ENCODE data around the gene GFAP.
"Not testable (repeated sequence)": the region's sequence is repeated elsewhere in the genome, so short reads cannot be mapped to it uniquely, and the experiment has no call there.

Gene GFAP

GRCh38 chr17:44915321-44915726 is at the start of gene GFAP:
TSS of gene GFAP (minus strand) at chr17:44915500. CDS start at chr17:44915486, 14 bp downstream.
- in situ Hi-C loops (cut with HindIII; ENCODE audit: low pct_ligation_motif_present, low pct_unique_long_range_greater_than_20kb, low sequenced_read_pairs), result no loop called here
- DNase-seq, result no peak

- in situ Hi-C loops (cut with HindIII; ENCODE audit: low pct_ligation_motif_present, low pct_unique_long_range_greater_than_20kb, low sequenced_read_pairs), result no loop called here
Observed at GRCh38 chr17:44961921-44962350, 46.6 kb upstream of the GFAP start.

DNA sequence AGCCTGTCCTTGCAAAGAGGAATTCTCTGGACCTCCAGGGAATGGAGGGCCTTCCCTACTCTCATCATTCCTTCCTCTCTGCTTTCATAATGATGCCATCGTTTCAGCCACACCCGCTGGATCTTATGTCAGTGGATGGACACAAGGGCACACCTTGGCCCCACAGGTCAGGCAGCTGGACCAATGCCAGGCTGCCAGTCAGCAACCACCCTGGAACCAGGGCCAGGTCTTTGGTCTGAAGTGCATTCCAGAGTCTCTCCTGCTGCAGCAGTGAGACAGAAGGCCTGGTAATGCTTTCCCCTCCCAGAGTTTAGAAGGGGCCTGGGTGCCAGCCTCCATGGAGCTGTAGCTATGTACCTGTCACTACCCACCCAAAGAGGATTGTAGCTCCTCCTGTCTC is 45.4 kb upstream of the GFAP start:
- DNase-seq, result no peak
- in situ Hi-C loops (cut with HindIII; ENCODE audit: low pct_ligation_motif_present, low pct_unique_long_range_greater_than_20kb, low sequenced_read_pairs), result no loop called here

More at GRCh38 chr17:44961921-44962350, 46.6 kb upstream of the GFAP start:
- no peak for DNase-seq

DNA sequence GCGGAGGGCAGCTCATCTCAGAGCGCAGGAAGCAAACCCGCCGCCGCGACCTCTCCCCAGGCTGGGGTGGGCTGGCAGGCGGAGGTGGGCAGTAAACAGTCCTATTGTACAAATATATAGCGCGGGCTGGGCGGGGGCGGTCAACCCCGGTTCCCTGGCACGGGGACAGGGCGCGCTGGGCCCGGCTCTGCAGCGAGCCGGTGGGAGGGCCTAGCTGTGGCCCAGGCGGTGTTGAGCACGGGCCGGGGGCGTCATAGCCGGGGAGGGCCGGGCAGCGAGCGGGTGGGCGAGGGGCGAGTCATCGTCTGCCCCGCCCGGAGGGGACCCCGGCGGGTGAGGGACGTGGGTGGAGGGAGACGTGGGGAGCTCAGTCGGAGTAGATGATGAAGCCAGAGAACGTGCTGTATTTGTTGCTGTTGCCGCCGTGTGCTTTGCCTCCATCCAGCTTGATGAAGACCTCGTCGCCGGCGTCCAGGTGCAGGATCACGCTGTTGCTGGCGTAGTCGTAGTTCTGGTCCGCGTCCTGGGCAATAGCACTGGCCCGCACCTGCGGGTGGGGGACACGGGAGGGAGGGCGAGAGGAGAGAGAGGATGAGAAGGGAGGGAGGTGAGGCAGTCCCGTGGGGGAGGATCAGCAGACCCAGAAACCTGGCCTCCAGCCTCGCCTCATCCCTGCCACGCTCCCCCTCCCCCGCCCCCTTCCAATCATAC is 44.7 kb upstream of the GFAP start:
- no peak for DNase-seq
- in situ Hi-C loops (cut with HindIII; ENCODE audit: low pct_ligation_motif_present, low pct_unique_long_range_greater_than_20kb, low sequenced_read_pairs), result no loop called here

- in situ Hi-C loops (cut with HindIII; ENCODE audit: low pct_ligation_motif_present, low pct_unique_long_range_greater_than_20kb, low sequenced_read_pairs), result no loop called here
- DNase-seq, result no peak
Observed at GRCh38 chr17:44956998-44957981, 42.0 kb upstream of the GFAP start.

- in situ Hi-C loops (cut with HindIII; ENCODE audit: low pct_ligation_motif_present, low pct_unique_long_range_greater_than_20kb, low sequenced_read_pairs), result no loop called here
- DNase-seq, result no peak
Observed at GRCh38 chr17:44955674-44956425, 40.5 kb upstream of the GFAP start.

GRCh38 chr17:44952946-44953475 is 37.7 kb upstream of the GFAP start:
- in situ Hi-C loops (cut with HindIII; ENCODE audit: low pct_ligation_motif_present, low pct_unique_long_range_greater_than_20kb, low sequenced_read_pairs), result no loop called here
- no peak for DNase-seq

DNA sequence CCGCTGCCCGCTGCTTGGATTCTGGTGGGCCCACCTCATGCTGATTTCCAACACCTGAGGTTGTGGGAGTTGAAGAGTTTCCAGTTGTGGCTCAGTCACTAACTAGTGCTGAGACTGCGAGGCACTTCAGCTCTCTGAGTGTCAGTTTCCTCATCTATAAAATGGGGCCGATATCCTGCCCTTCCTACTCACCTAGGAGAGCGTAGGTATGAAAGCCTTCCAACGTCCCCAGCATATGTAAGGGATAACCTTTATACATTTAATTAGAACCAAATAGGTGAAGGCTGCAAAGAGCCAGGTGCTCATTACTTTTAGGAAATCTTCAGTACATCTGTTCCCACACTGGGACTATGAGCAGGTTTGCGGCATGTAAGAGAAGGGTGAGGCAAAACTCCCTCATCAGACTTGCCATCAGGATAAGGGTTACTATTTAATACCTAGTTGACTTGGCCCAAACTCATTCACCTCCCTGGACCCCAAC is 33.1 kb upstream of the GFAP start:
- in situ Hi-C loops (cut with HindIII; ENCODE audit: low pct_ligation_motif_present, low pct_unique_long_range_greater_than_20kb, low sequenced_read_pairs), result no loop called here
- DNase-seq, result no peak

GRCh38 chr17:44947461-44948314 is 32.4 kb upstream of the GFAP start, which contains the start of gene KIF18B:
TSS of gene KIF18B (minus strand) at chr17:44947773. CDS start at chr17:44936344, 11,429 bp downstream.
- in situ Hi-C loops (cut with HindIII; ENCODE audit: low pct_ligation_motif_present, low pct_unique_long_range_greater_than_20kb, low sequenced_read_pairs), result no loop called here
- DNase-seq, result peak; percentile 97

DNA sequence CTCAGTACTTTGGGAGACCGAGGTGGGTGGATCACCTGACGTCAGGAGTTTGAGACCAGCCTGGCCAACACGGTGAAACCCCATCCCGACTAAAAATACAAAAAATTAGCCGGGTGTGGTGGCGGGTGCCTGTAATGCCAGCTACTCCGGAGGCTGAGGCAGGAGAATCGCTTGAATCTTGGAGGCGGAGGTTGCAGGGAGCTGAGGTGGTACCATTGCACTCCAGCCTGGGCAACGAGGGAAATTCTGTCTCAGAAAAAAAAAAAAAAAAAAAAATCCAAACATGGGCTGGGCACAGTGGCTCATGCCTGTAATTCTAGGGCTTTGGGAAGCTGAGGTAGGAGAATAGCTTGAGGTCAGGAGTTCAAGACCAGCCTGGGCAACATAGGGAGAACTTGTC is 30.4 kb upstream of the GFAP start:
- in situ Hi-C loops (cut with HindIII; ENCODE audit: low pct_ligation_motif_present, low pct_unique_long_range_greater_than_20kb, low sequenced_read_pairs); DNase-seq: not testable (repeated sequence)

GRCh38 chr17:44942456-44942855 is 27.2 kb upstream of the GFAP start:
- in situ Hi-C loops (cut with HindIII; ENCODE audit: low pct_ligation_motif_present, low pct_unique_long_range_greater_than_20kb, low sequenced_read_pairs), result no loop called here
- DNase-seq, result no peak

- DNase-seq, result peak; percentile 38
- in situ Hi-C loops (cut with HindIII; ENCODE audit: low pct_ligation_motif_present, low pct_unique_long_range_greater_than_20kb, low sequenced_read_pairs), result no loop called here
Observed at GRCh38 chr17:44941712-44942331, 26.5 kb upstream of the GFAP start.

GRCh38 chr17:44940768-44941167 is 25.5 kb upstream of the GFAP start:
- in situ Hi-C loops (cut with HindIII; ENCODE audit: low pct_ligation_motif_present, low pct_unique_long_range_greater_than_20kb, low sequenced_read_pairs), result no loop called here

DNA sequence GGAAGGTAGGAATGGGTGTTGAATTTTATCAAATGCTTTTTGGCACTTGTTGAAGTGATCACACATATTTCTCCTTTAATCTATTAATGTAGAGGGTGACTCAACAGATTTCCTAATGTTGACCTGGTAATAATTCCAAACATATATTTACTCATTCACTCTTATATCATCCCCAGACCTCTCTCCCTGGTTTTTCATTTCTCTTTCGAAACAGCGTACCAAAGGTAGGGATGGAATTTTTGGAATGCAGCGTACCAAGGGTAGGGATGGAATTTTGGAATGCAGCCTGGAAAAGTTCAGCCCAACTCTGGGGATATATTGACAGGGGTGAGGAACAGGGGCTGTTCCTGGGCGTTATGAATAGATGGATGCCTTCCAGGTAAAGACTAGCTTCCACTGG is 25.0 kb upstream of the GFAP start:
- in situ Hi-C loops (cut with HindIII; ENCODE audit: low pct_ligation_motif_present, low pct_unique_long_range_greater_than_20kb, low sequenced_read_pairs), result no loop called here
- peak; percentile 60 for DNase-seq

More at GRCh38 chr17:44940768-44941167, 25.5 kb upstream of the GFAP start:
- no peak for DNase-seq

DNA sequence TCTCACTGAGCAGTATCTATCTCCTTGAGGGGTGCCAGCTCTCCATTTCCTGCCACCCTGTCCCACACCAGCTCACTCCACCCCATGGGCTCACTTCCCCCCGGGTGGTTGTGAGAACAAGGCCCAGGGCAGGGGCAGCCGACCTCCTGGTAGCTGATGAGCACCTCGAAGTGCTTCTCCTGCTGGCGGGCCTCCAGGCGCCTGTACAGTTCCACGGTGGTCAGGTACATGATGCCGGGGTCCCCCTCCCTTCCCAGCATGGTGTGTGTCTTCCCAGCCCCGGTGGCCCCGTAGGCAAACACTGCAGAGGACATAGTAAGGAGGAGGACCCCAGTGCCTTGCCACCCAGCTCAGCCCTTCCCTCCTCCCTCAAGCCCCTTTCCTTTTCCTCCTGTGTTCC is 19.8 kb upstream of the GFAP start:
- in situ Hi-C loops (cut with HindIII; ENCODE audit: low pct_ligation_motif_present, low pct_unique_long_range_greater_than_20kb, low sequenced_read_pairs), result no loop called here
- no peak for DNase-seq

DNA sequence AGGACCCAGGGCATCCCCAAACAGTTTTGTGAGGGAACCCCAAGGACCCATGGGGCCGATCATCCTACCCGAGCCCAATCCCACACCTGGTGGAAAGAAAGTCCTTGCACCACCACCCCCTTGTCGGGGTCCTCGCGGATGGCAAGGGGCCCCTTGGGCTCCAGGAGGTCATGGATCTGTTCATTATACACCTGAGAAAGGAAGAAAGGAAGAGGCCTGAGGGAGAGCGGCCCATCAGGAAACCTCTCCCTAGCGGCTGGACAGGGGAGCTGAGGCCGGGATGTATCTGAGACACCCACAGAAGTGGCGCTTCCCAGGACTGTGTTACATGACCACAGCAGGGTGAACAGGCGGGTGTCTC is 19.4 kb upstream of the GFAP start:
- in situ Hi-C loops (cut with HindIII; ENCODE audit: low pct_ligation_motif_present, low pct_unique_long_range_greater_than_20kb, low sequenced_read_pairs), result no loop called here
- DNase-seq, result no peak

Data from ACHN (cell line).